Gastrocnemius medialis (tissue), 4 donors: ENCODE results near the gene RPL3.
A peak's percentile ranks its signal among the peaks of the same experiment; 100 is the strongest.

Experiments
- CTCF ChIP-seq, 5 experiments: fragments of 450-650 bp in 3 of 5; fragments of 200-600 bp in 2 of 5; sonication (generic) in 2 of 5; IDR thresholded peaks in 4 of 5; conservative IDR thresholded peaks in 1 of 5; 1 replicate in 4 of 5; 2 replicates in 1 of 5; pipeline ENCODE4 v1.5.1; 2016 to 2019; ENCODE audit warnings: antibody characterized with exemption in 5 of 5, mild to moderate bottlenecking in 3 of 5, moderate library complexity in 3 of 5
- POLR2A ChIP-seq, 2 donors: fragments of 450-650 bp; IDR thresholded peaks; one replicate each; pipeline ENCODE4 v1.6.1; 2017; ENCODE audit warnings: antibody characterized with exemption in 2 of 2, mild to moderate bottlenecking in 2 of 2, moderate library complexity in 2 of 2

GRCh38 chr22:39306456-39307361 lies 12.7 kb downstream of the RPL3 start:
- TF ChIP-seq CTCF (IDR thresholded peaks at IDR 0.05 in 4 of 5, conservative IDR thresholded peaks at IDR 0.05 in 1 of 5) (peak in 2 of 5 experiments; percentile 17 to 45), POLR2A (IDR thresholded peaks at IDR 0.05) (no peak)
